Fibroblast of lung (primary cell): ENCODE measurements around the gene EMILIN3. TPM values are rescaled to one million over a fixed set of nuclear protein-coding genes. Genes with fewer than 3 reads are reported as not detected.
"Not testable (repeated sequence)": the region's sequence is repeated elsewhere in the genome, so short reads cannot be mapped to it uniquely, and the experiment has no call there.

Experiments used
- DNase-seq, 2 donors: peaks; one replicate each; pipeline versions ENCODE4 v3.0.0 to v3.0.0-alpha.2; 2010; ENCODE audit warnings: low read depth in 2 of 2
- H2AFZ ChIP-seq: 2 replicates; pipeline ENCODE4 v1.5.1; 2012; ENCODE audit warnings: low read length, control low read depth, inconsistent platforms
- H3K27ac ChIP-seq: 2 replicates; pipeline ENCODE4 v1.5.1; 2011; ENCODE audit warnings: low read length, control low read depth; ENCODE audit not compliant: insufficient read depth
- H3K27me3 ChIP-seq: 2 replicates; pipeline ENCODE4 v1.5.1; 2011; ENCODE audit warnings: mild to moderate bottlenecking, low read length; ENCODE audit not compliant: control insufficient read depth, insufficient read depth
- H3K36me3 ChIP-seq: 2 replicates; pipeline ENCODE4 v1.5.1; 2011; ENCODE audit warnings: low read length; ENCODE audit not compliant: control insufficient read depth, insufficient read depth
- H3K4me1 ChIP-seq: 2 replicates; pipeline ENCODE4 v1.5.1; 2011; ENCODE audit warnings: low read length; ENCODE audit not compliant: control insufficient read depth, insufficient read depth; ENCODE audit errors: extremely low read depth
- H3K4me2 ChIP-seq: 2 replicates; pipeline ENCODE4 v1.5.1; 2011; ENCODE audit warnings: low read length, control low read depth; ENCODE audit not compliant: insufficient read depth; ENCODE audit errors: extremely low read depth
- H3K4me3 ChIP-seq, 4 experiments: fragments of 200-600 bp in 1 of 4; sonication (generic) in 1 of 4; replicated peaks in 1 of 4; 2 replicates each; pipeline ENCODE4 v1.5.1; 2011 to 2016; ENCODE audit warnings: low read length in 4 of 4, low read depth in 3 of 4, mild to moderate bottlenecking in 3 of 4, control low read depth in 2 of 4, inconsistent platforms in 1 of 4, mixed read lengths in 1 of 4; ENCODE audit not compliant: insufficient read depth in 1 of 4; ENCODE audit errors: control extremely low read depth in 1 of 4
- H3K79me2 ChIP-seq: 2 replicates; pipeline ENCODE4 v1.5.1; 2012; ENCODE audit warnings: mild to moderate bottlenecking, low read length, inconsistent platforms; ENCODE audit not compliant: control insufficient read depth, insufficient read depth
- H3K9ac ChIP-seq: 2 replicates; pipeline ENCODE4 v1.5.1; 2011; ENCODE audit warnings: mild to moderate bottlenecking, low read length, control low read depth; ENCODE audit not compliant: insufficient read depth
- H3K9me3 ChIP-seq: 2 replicates; pipeline ENCODE4 v1.5.1; 2012; ENCODE audit warnings: low read depth, low read length; ENCODE audit not compliant: control insufficient read depth, insufficient read depth
- H4K20me1 ChIP-seq: 2 replicates; pipeline ENCODE4 v1.5.1; 2011; ENCODE audit warnings: low read length; ENCODE audit not compliant: control insufficient read depth, insufficient read depth; ENCODE audit errors: extremely low read depth
- CTCF ChIP-seq, 2 donors: IDR thresholded peaks in 1 of 2; conservative IDR thresholded peaks in 1 of 2; 1 replicate in 1 of 2; 2 replicates in 1 of 2; pipeline ENCODE4 v1.5.1; 2011 to 2012; ENCODE audit warnings: low read length in 2 of 2, control low read depth in 1 of 2, inconsistent platforms in 1 of 2, low read depth in 1 of 2, mild to moderate bottlenecking in 1 of 2
- EZH2 ChIP-seq: IDR thresholded peaks from 2 replicates; pipeline ENCODE4 v1.5.1; 2012; ENCODE audit warnings: low read length, control low read depth, mild to moderate bottlenecking; ENCODE audit errors: missing control alignments
- polyA plus RNA-seq, 2 donors: library from polyadenylated mRNA; depleted of rRNA in 1 of 2; stranded (reverse) in 1 of 2; unstranded in 1 of 2; fragments of >200 nt; gene quantifications; 2 replicates each; pipeline ENCODE4 v1.2.1, GENCODE V29; 2011 to 2012; ENCODE audit warnings: missing spikeins in 1 of 2
- total RNA-seq: library from RNA; depleted of rRNA; stranded (reverse); fragments of >200 nt; gene quantifications from 2 replicates; pipeline ENCODE4 v1.2.1, GENCODE V29; 2014

EMILIN3 gene
- total and polyA plus RNA-seq, 2 donors (not counting 1 experiment from before 2014, with no cell fraction given), result 0.05 to 0.17 TPM

GRCh38 chr20:41316602-41317545, 49.7 kb downstream of the EMILIN3 start:
- peak; percentile 86 to 95 for DNase-seq
- Histone ChIP-seq H2AFZ (peak overlapping the region; percentile 37), H3K36me3 (peaks cover 1% of the 10 kb centered on the region), H3K27me3 (no peaks in the 10 kb centered on the region), H3K4me2 (peak overlapping the region; percentile 70), H3K4me1 (peaks cover 2% of the 10 kb centered on the region), H3K9ac (peak overlapping the region; percentile 89), H3K9me3 (no peaks in the 10 kb centered on the region), H3K27ac (peak overlapping the region; percentile 98), H4K20me1 (no peaks in the 10 kb centered on the region), H3K79me2 (peaks cover 42% of the 10 kb centered on the region), H3K4me3 (peak overlapping the region; percentile 67 to 89 (median 80))
- TF ChIP-seq CTCF (conservative IDR thresholded peaks at IDR 0.05 in 1 of 2, IDR thresholded peaks at IDR 0.05 in 1 of 2; ENCODE audit: low read depth in 1 of 2, low read length in 2 of 2), result no peak
- no peak for TF ChIP-seq EZH2

- Histone ChIP-seq H4K20me1 (no peaks in the 10 kb centered on the region), H3K27ac (peak overlapping the region; percentile 98), H3K9ac (peak overlapping the region; percentile 33), H3K79me2 (peaks cover 50% of the 10 kb centered on the region), H2AFZ (no peak overlapping the region), H3K9me3 (no peaks in the 10 kb centered on the region), H3K27me3 (no peaks in the 10 kb centered on the region), H3K4me3 (peak overlapping the region; percentile 67 to 89 (median 80)), H3K4me1 (peaks cover 2% of the 10 kb centered on the region), H3K36me3 (peaks cover 3% of the 10 kb centered on the region), H3K4me2 (peak overlapping the region; percentile 70)
- TF ChIP-seq CTCF (conservative IDR thresholded peaks at IDR 0.05 in 1 of 2, IDR thresholded peaks at IDR 0.05 in 1 of 2; ENCODE audit: low read depth in 1 of 2, low read length in 2 of 2) (no peak), EZH2 (no peak)
- DNase-seq, result peak in 1 of 2 donors; percentile 39
These were observed 50.6 kb downstream of the EMILIN3 start for GRCh38 chr20:41316051-41316450.

DNA sequence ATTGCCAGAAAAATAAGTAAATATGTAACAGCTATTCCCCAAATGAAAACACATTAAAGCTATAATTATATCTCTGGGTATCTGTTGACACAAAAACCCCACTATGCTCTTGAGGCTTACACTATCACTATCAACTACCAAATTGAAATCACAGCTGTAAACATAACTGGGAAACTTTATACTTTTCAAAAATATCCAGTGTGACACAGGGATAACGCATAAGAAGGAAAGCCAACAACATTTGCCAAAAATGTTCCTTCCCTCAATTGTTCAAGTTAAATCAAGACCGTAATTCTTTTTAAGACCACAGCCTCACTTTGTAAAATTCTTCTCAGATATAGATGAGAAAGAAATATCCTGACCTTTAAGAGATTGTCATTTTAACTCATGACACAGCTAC, 52.2 kb downstream of the EMILIN3 start:
- no peaks in the 10 kb centered on the region for H3K27me3 ChIP-seq
- TF ChIP-seq CTCF (conservative IDR thresholded peaks at IDR 0.05 in 1 of 2, IDR thresholded peaks at IDR 0.05 in 1 of 2; ENCODE audit: low read depth in 1 of 2, low read length in 2 of 2) (no peak), EZH2 (no peak)
- no peaks in the 10 kb centered on the region for H4K20me1 ChIP-seq
- H3K9me3 ChIP-seq, result no peaks in the 10 kb centered on the region
- H3K9ac ChIP-seq, result no peak overlapping the region
- H3K79me2 ChIP-seq, result peaks cover 57% of the 10 kb centered on the region
- peaks cover 9% of the 10 kb centered on the region for H3K4me1 ChIP-seq
- H3K36me3 ChIP-seq, result peaks cover 3% of the 10 kb centered on the region
- no peak overlapping the region for H2AFZ ChIP-seq
- no peak for DNase-seq
- H3K4me3 ChIP-seq, result no peak overlapping the region
- no peak overlapping the region for H3K27ac ChIP-seq
- H3K4me2 ChIP-seq, result no peak overlapping the region

DNA sequence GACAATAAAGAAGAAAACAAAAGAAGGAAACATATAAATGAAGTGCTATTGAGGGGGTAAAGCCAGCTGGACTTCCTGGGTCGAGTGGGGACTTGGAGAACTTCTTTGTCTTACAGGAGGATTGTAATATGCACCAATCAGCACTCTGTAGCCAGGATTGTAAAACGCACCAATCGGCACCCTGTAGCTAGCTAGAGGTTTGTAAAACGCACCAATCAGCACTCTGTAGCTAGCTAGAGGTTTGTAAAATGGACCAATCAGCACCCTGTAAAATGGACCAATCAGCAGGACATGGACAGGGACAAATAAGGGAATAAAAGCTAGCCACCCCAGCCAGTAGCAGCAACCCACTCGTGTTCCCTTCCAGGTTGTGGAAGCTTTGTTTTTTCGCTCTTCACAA, 54.6 kb downstream of the EMILIN3 start:
- H3K27ac ChIP-seq, H4K20me1 ChIP-seq, H3K9ac ChIP-seq, H3K4me2 ChIP-seq, H2AFZ ChIP-seq, DNase-seq, H3K4me3 ChIP-seq, H3K9me3 ChIP-seq, H3K27me3 ChIP-seq, H3K36me3 ChIP-seq: not testable (repeated sequence)
- Histone ChIP-seq H3K79me2 (peaks cover 79% of the 10 kb centered on the region), H3K4me1 (peaks cover 24% of the 10 kb centered on the region)
